ENCODE results near the gene CHPF.
A peak's percentile ranks its signal among the peaks of the same experiment; 100 is the strongest.

CHPF gene

GRCh38 chr2:219551441-219552381 lies 8.1 kb upstream of the CHPF start:
- DNase-seq: no peak

GRCh38 chr2:219549619-219550018 lies 6.0 kb upstream of the CHPF start:
- DNase-seq: no peak

GRCh38 chr2:219548990-219549389 lies 5.4 kb upstream of the CHPF start:
- no peak for DNase-seq

- DNase-seq: no peak
These were observed 4.0 kb upstream of the CHPF start for GRCh38 chr2:219547621-219548020.

GRCh38 chr2:219545943-219546352 lies 2.3 kb upstream of the CHPF start:
- DNase-seq: no peak

- DNase-seq: no peak
These were observed 1.8 kb upstream of the CHPF start for GRCh38 chr2:219545295-219545942.

- no peak for DNase-seq
These were observed 958 bp upstream of the CHPF start for GRCh38 chr2:219544567-219544966.

GRCh38 chr2:219542931-219543595 lies 546 bp downstream of the CHPF start:
- no peak for DNase-seq

- peak; percentile 86 for DNase-seq
These were observed 1.9 kb downstream of the CHPF start for GRCh38 chr2:219541611-219542180.

- DNase-seq: no peak
These were observed 2.7 kb downstream of the CHPF start for GRCh38 chr2:219540784-219541504.

GRCh38 chr2:219539926-219540678 lies 3.5 kb downstream of the CHPF start:
- no peak for DNase-seq

GRCh38 chr2:219538956-219539788 lies 4.4 kb downstream of the CHPF start:
- DNase-seq: no peak

GRCh38 chr2:219538504-219538951 lies 5.1 kb downstream of the CHPF start:
- no peak for DNase-seq

GRCh38 chr2:219537657-219538488 lies 5.7 kb downstream of the CHPF start:
- DNase-seq: no peak

- DNase-seq: no peak
These were observed 6.6 kb downstream of the CHPF start for GRCh38 chr2:219536967-219537366.

- DNase-seq: no peak
These were observed 7.2 kb downstream of the CHPF start for GRCh38 chr2:219536425-219536824.

GRCh38 chr2:219533930-219534661 lies 9.5 kb downstream of the CHPF start:
- no peak for DNase-seq

GRCh38 chr2:219532378-219532649 lies 11.3 kb downstream of the CHPF start:
- no peak for DNase-seq

GRCh38 chr2:219531639-219532377 lies 11.8 kb downstream of the CHPF start:
- DNase-seq: no peak
